ENCODE results near the gene TRPM3.

The TRPM3 gene

DNA sequence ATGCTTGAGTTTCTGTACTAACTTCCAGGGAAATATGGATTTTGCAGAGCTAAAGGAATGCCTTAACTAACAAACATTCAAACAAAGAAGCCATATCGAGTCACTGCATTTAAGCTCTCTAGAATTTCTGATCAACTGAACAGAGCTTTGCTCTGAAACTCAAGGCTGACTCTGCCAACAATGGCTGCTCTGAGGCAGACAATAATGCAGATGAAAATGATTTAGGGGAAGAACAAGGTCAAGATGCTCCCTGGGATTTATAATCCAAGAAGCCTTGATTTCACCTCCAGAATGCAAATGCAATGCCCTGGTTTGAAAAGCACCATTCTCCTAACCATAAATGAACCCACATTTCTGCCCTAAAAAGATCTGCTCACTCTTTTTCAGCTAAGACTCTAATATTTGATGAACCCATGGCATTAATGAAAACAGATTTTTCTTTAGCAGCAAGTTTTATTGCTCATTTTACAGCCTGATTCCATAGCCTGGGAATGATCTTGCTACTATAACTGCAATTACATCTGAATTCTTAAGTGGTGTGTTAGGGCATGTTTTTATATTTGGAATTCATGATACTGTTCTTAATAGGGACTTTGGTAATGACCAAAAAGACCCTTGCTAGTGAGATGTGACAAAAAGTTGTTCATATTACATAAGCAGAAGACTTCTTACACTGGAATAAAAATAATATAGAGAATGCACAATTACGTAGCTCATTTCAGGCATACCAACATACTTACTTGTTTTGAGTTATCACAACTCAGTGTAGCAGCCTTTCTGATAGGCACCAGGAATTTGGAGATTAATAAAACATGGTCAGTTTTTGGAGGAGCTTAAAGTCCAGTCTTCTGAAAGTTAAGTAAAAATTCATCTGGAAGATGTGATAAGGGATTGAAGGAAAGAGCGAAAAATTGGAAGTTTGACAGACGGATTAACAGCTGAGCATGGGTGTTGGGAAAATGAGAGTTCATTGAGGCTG, 169.4 kb downstream of the TRPM3 start:
- Histone ChIP-seq H3K9ac (ENCODE audit: low read length) (no peak overlapping the region), H3K4me2 (ENCODE audit: low read length) (no peak overlapping the region), H3K27ac (ENCODE audit: low read length) (no peak overlapping the region), H3K4me3 (ENCODE audit: low read length) (no peak overlapping the region), H3K79me2 (ENCODE audit: low read length) (no peaks in the 10 kb centered on the region), H4K20me1 (ENCODE audit: insufficient read depth, low read length) (no peaks in the 10 kb centered on the region), H3K36me3 (replicated peaks; ENCODE audit: low read depth, low read length) (no peaks in the 10 kb centered on the region), H3K9me3 (ENCODE audit: insufficient read depth, low read length) (no peaks in the 10 kb centered on the region), H3K27me3 (ENCODE audit: low read depth, low read length) (no peaks in the 10 kb centered on the region), H2AFZ (ENCODE audit: low read depth, low read length) (no peak overlapping the region), H3K4me1 (ENCODE audit: low read length) (no peaks in the 10 kb centered on the region)
- TF ChIP-seq, protein P1, sequence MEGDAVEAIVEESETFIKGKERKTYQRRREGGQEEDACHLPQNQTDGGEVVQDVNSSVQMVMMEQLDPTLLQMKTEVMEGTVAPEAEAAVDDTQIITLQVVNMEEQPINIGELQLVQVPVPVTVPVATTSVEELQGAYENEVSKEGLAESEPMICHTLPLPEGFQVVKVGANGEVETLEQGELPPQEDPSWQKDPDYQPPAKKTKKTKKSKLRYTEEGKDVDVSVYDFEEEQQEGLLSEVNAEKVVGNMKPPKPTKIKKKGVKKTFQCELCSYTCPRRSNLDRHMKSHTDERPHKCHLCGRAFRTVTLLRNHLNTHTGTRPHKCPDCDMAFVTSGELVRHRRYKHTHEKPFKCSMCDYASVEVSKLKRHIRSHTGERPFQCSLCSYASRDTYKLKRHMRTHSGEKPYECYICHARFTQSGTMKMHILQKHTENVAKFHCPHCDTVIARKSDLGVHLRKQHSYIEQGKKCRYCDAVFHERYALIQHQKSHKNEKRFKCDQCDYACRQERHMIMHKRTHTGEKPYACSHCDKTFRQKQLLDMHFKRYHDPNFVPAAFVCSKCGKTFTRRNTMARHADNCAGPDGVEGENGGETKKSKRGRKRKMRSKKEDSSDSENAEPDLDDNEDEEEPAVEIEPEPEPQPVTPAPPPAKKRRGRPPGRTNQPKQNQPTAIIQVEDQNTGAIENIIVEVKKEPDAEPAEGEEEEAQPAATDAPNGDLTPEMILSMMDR (IDR thresholded peaks at IDR 0.05; ENCODE audit: low read depth, low read length), result no peak
- no peak for TF ChIP-seq EZH2phosphoT487 (IDR thresholded peaks at IDR 0.05; ENCODE audit: low read depth)

DNA sequence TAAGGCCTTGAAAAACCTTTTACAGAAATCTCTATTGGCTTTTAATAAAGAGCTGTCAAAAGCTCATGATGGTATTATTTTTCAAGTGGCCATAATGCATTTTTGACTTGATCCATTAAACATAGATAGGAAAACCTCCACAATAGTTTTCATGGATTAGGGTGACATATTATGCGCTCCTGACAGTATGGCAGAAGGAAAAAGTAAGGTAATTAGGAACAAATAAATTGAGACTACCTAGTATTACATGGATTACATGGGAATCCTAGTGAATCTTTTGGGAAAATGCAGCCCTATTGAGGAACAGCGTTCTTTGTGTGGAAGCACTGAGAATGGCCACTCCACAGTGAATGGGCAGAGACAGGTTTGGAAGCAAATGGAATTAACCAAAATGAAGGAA, 171.2 kb downstream of the TRPM3 start:
- Histone ChIP-seq H3K36me3 (replicated peaks; ENCODE audit: low read depth, low read length) (no peaks in the 10 kb centered on the region), H2AFZ (ENCODE audit: low read depth, low read length) (no peak overlapping the region), H3K79me2 (ENCODE audit: low read length) (no peaks in the 10 kb centered on the region), H3K4me2 (ENCODE audit: low read length) (no peak overlapping the region), H3K27me3 (ENCODE audit: low read depth, low read length) (no peaks in the 10 kb centered on the region), H3K9me3 (ENCODE audit: insufficient read depth, low read length) (no peaks in the 10 kb centered on the region), H3K27ac (ENCODE audit: low read length) (no peak overlapping the region), H3K4me3 (ENCODE audit: low read length) (no peak overlapping the region), H3K9ac (ENCODE audit: low read length) (no peak overlapping the region), H3K4me1 (ENCODE audit: low read length) (no peaks in the 10 kb centered on the region), H4K20me1 (ENCODE audit: insufficient read depth, low read length) (no peaks in the 10 kb centered on the region)
- TF ChIP-seq, protein P1 (IDR thresholded peaks at IDR 0.05; ENCODE audit: low read depth, low read length), result no peak
- TF ChIP-seq EZH2phosphoT487 (IDR thresholded peaks at IDR 0.05; ENCODE audit: low read depth), result no peak

DNA sequence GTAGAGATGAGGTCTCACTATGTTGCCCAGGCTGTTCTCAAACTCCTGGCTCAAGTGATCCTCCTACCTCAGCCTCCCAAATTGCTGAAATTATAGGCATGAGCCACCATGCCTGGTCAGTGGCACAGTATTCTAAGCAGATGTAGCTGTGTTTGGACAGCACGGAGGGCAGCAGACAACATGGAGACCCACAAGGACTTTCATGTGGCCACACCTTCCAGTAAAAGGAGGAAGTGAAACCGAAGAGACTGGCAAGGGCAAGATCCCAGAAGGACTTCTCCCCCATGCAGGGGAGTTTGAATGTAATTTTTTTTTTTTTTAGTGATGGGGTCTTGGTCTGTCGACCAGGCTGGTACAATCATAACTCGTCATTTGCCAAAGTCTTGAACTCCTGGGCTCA, 172.2 kb downstream of the TRPM3 start:
- Histone ChIP-seq H3K27me3 (ENCODE audit: low read depth, low read length) (no peaks in the 10 kb centered on the region), H3K79me2 (ENCODE audit: low read length) (no peaks in the 10 kb centered on the region), H4K20me1 (ENCODE audit: insufficient read depth, low read length) (no peaks in the 10 kb centered on the region), H3K4me2 (ENCODE audit: low read length) (no peak overlapping the region), H3K27ac (ENCODE audit: low read length) (no peak overlapping the region), H3K36me3 (replicated peaks; ENCODE audit: low read depth, low read length) (no peaks in the 10 kb centered on the region), H3K4me1 (ENCODE audit: low read length) (no peaks in the 10 kb centered on the region), H3K4me3 (ENCODE audit: low read length) (no peak overlapping the region), H2AFZ (ENCODE audit: low read depth, low read length) (no peak overlapping the region), H3K9ac (ENCODE audit: low read length) (no peak overlapping the region), H3K9me3 (ENCODE audit: insufficient read depth, low read length) (no peaks in the 10 kb centered on the region)
- TF ChIP-seq, protein P1 (IDR thresholded peaks at IDR 0.05; ENCODE audit: low read depth, low read length), result no peak
- no peak for TF ChIP-seq EZH2phosphoT487 (IDR thresholded peaks at IDR 0.05; ENCODE audit: low read depth)

DNA sequence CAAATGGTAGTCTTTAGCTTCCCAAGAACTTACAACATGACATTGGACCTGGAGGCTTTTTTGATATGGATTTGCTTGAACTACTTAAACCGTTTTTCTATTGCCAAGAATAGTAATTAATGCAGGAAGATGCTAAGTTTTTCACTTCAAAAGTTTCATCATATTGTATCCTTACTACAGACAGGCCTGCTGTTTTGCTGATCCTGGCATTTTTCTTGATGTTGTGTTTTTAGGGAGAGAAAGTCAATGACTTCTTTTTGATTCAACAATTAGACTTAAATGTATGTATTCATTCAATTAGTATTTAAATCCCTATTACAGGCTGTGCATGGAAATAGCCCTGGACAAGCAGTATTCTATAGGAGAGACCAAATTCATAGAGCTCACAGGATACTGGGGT, 172.7 kb downstream of the TRPM3 start:
- H3K9me3 ChIP-seq (ENCODE audit: insufficient read depth, low read length), result no peaks in the 10 kb centered on the region
- H3K36me3 ChIP-seq (replicated peaks; ENCODE audit: low read depth, low read length), result no peaks in the 10 kb centered on the region
- H3K79me2 ChIP-seq (ENCODE audit: low read length), result no peaks in the 10 kb centered on the region
- H3K4me1 ChIP-seq (ENCODE audit: low read length), result no peaks in the 10 kb centered on the region
- no peak overlapping the region for H3K27ac ChIP-seq (ENCODE audit: low read length)
- H3K27me3 ChIP-seq (ENCODE audit: low read depth, low read length), result no peaks in the 10 kb centered on the region
- H3K4me3 ChIP-seq (ENCODE audit: low read length), result no peak overlapping the region
- no peak overlapping the region for H2AFZ ChIP-seq (ENCODE audit: low read depth, low read length)
- no peaks in the 10 kb centered on the region for H4K20me1 ChIP-seq (ENCODE audit: insufficient read depth, low read length)
- TF ChIP-seq EZH2phosphoT487 (IDR thresholded peaks at IDR 0.05; ENCODE audit: low read depth), result no peak
- TF ChIP-seq, protein P1 (IDR thresholded peaks at IDR 0.05; ENCODE audit: low read depth, low read length), result no peak
- H3K9ac ChIP-seq (ENCODE audit: low read length), result no peak overlapping the region
- H3K4me2 ChIP-seq (ENCODE audit: low read length), result no peak overlapping the region

Data from OCI-LY3 (cell line).